ENCODE data around the gene ZER1.

- no peak for TF ChIP-seq ZNF274 (IDR thresholded peaks at IDR 0.05; ENCODE audit: low read depth, low read length)
- no peak for TF ChIP-seq YY1 (IDR thresholded peaks at IDR 0.05; ENCODE audit: insufficient read depth, insufficient read length)
- no peak for TF ChIP-seq SUZ12 (IDR thresholded peaks at IDR 0.05; ENCODE audit: extremely low read depth, insufficient read depth, insufficient read length)
Measured at GRCh38 chr9:128685636-128686489, 85.9 kb downstream of the ZER1 start.

Data from NT2/D1 (cell line).